ENCODE measurements around the gene MEGF6.

The MEGF6 gene

GRCh38 chr1:3544040-3544977, 67.0 kb downstream of the MEGF6 start (continued):
- no peak for TF ChIP-seq TSHZ2 (CRISPR knock-in tag; IDR thresholded peaks at IDR 0.05)
- TF ChIP-seq SNAI2 (CRISPR knock-in tag; IDR thresholded peaks at IDR 0.05) = no peak
- TF ChIP-seq ZC3H10 (CRISPR knock-in tag; IDR thresholded peaks at IDR 0.05) = no peak

GRCh38 chr1:3543076-3544039, 68.0 kb downstream of the MEGF6 start:
- TF ChIP-seq ARNTL (CRISPR knock-in tag; IDR thresholded peaks at IDR 0.05; ENCODE audit: borderline replicate concordance, low read depth) = no peak
- no peak for TF ChIP-seq RARB (CRISPR knock-in tag; IDR thresholded peaks at IDR 0.05)
- no peak for TF ChIP-seq CSRNP3 (CRISPR knock-in tag; IDR thresholded peaks at IDR 0.05)
- TF ChIP-seq TOX (CRISPR knock-in tag; IDR thresholded peaks at IDR 0.05; ENCODE audit: borderline replicate concordance) = no peak
- TF ChIP-seq TCF4 (CRISPR knock-in tag; IDR thresholded peaks at IDR 0.05; ENCODE audit: borderline replicate concordance) = no peak
- TF ChIP-seq SNAI2 (CRISPR knock-in tag; IDR thresholded peaks at IDR 0.05) = no peak
- no peak for TF ChIP-seq PATZ1 (CRISPR knock-in tag; IDR thresholded peaks at IDR 0.05; ENCODE audit: borderline replicate concordance)
- no peak for TF ChIP-seq GLIS3 (CRISPR knock-in tag; IDR thresholded peaks at IDR 0.05)
- TF ChIP-seq TSHZ2 (CRISPR knock-in tag; IDR thresholded peaks at IDR 0.05) = no peak
- no peak for TF ChIP-seq PPARA (CRISPR knock-in tag; IDR thresholded peaks at IDR 0.05; ENCODE audit: borderline replicate concordance)
- TF ChIP-seq ESRRG (CRISPR knock-in tag; IDR thresholded peaks at IDR 0.05) = no peak
- no peak for TF ChIP-seq CSDC2 (CRISPR knock-in tag; IDR thresholded peaks at IDR 0.05)
- ATAC-seq = peak; percentile 78

GRCh38 chr1:3542676-3543075, 68.6 kb downstream of the MEGF6 start:
- no peak for TF ChIP-seq POU6F1 (CRISPR knock-in tag; IDR thresholded peaks at IDR 0.05; ENCODE audit: borderline replicate concordance, low read depth)
- TF ChIP-seq CSRNP3 (CRISPR knock-in tag; IDR thresholded peaks at IDR 0.05) = no peak
- TF ChIP-seq TCF4 (CRISPR knock-in tag; IDR thresholded peaks at IDR 0.05; ENCODE audit: borderline replicate concordance) = no peak
- TF ChIP-seq PPARA (CRISPR knock-in tag; IDR thresholded peaks at IDR 0.05; ENCODE audit: borderline replicate concordance) = no peak
- TF ChIP-seq RARB (CRISPR knock-in tag; IDR thresholded peaks at IDR 0.05) = no peak
- no peak for TF ChIP-seq ZNF8 (CRISPR knock-in tag; IDR thresholded peaks at IDR 0.05)
- TF ChIP-seq GLIS3 (CRISPR knock-in tag; IDR thresholded peaks at IDR 0.05) = no peak
- peak; percentile 28 for ATAC-seq

All from SK-N-SH treated with all-trans-retinoic acid at 6 μM for 48 hours (cell line).